CD4-positive, alpha-beta T cell (primary cell): ENCODE measurements around the gene ADAT3. TPM values are rescaled to one million over a fixed set of nuclear protein-coding genes. Genes with fewer than 3 reads are reported as not detected.

Experiments
- ATAC-seq: fragments of 200-7000 bp; cut with Tn5 transposase; one replicate; pipeline ENCODE4 v1.10.0; 2022; ENCODE audit warnings: mild to moderate bottlenecking; ENCODE audit not compliant: poor library complexity
- CTCF ChIA-PET: fragments of 350-600 bp; sonication (Branson Sonifier 250); formaldehyde crosslinking; loops from one replicate; lab custom pipeline; 2021; ENCODE audit warnings: antibody characterized with exemption, inconsistent platforms; lab: Charles Lee
- POLR2A ChIA-PET: fragments of 350-600 bp; sonication (Branson Sonifier 250); formaldehyde crosslinking; loops from one replicate; lab custom pipeline; 2021; ENCODE audit warnings: antibody characterized with exemption, inconsistent platforms; lab: Charles Lee
- DNase-seq, 14 experiments: peaks; one replicate each; pipeline ENCODE4 v3.0.0-alpha.2; 2013 to 2020; ENCODE audit warnings: mixed read lengths in 2 of 14
- H3K27ac ChIP-seq, 2 donors: one replicate each; pipeline versions ENCODE4 v1.5.1 to v1.7.0; 2013; ENCODE audit warnings: low read length in 2 of 2, low read depth in 1 of 2, mild to moderate bottlenecking in 1 of 2
- H3K27me3 ChIP-seq, 2 experiments: 1 replicate in 1 of 2; 2 replicates in 1 of 2; pipeline versions ENCODE4 v1.6.1 to v1.7.0; 2013; ENCODE audit warnings: low read length in 2 of 2, control low read depth in 1 of 2, mild to moderate bottlenecking in 1 of 2, moderate library complexity in 1 of 2; ENCODE audit not compliant: insufficient read depth in 2 of 2, control insufficient read depth in 1 of 2
- H3K36me3 ChIP-seq: one replicate; pipeline ENCODE4 v1.6.1; 2013; ENCODE audit warnings: low read length, control low read depth; ENCODE audit not compliant: insufficient read depth
- H3K4me1 ChIP-seq: one replicate; pipeline ENCODE4 v1.6.1; 2013; ENCODE audit warnings: low read length, control low read depth; ENCODE audit not compliant: insufficient read depth
- H3K4me3 ChIP-seq: one replicate; pipeline ENCODE4 v1.5.1; 2013; ENCODE audit warnings: mild to moderate bottlenecking, low read length, moderate library complexity
- H3K9me3 ChIP-seq, 2 experiments: 1 replicate in 1 of 2; 2 replicates in 1 of 2; pipeline versions ENCODE4 v1.6.1 to v1.7.0; 2013; ENCODE audit warnings: low read length in 2 of 2, mild to moderate bottlenecking in 2 of 2, control low read depth in 1 of 2, moderate library complexity in 1 of 2; ENCODE audit not compliant: control insufficient read depth in 1 of 2, insufficient read depth in 1 of 2
- H3K27ac Mint-ChIP-seq: one replicate; pipeline ENCODE4 v1.8.0; 2020; ENCODE audit warnings: mixed read lengths
- H3K27me3 Mint-ChIP-seq: one replicate; pipeline ENCODE4 v1.8.0; 2021; ENCODE audit warnings: mixed read lengths
- H3K36me3 Mint-ChIP-seq: one replicate; pipeline ENCODE4 v1.8.0; 2021; ENCODE audit warnings: low read depth, mixed read lengths
- H3K4me1 Mint-ChIP-seq: one replicate; pipeline ENCODE4 v1.8.0; 2021; ENCODE audit warnings: low read depth, mixed read lengths
- H3K4me3 Mint-ChIP-seq: one replicate; pipeline ENCODE4 v1.8.0; 2020; ENCODE audit warnings: mild to moderate bottlenecking, mixed read lengths
- H3K9me3 Mint-ChIP-seq: one replicate; pipeline ENCODE4 v1.8.0; 2020; ENCODE audit warnings: mixed read lengths
- intact Hi-C, 2 experiments: fragments of 100-400 bp; cut with DNase I in 1 of 2; cut with micrococcal nuclease in 1 of 2; formaldehyde crosslinking; loops; one replicate each; pipeline versions ENCODE4 v1.15.1 to v1.9.0; 2023 to 2025; cut with DNase I, micrococcal nuclease
- total RNA-seq, 174 experiments: library from RNA in 2 of 174; stranded (reverse) in 2 of 174; gene quantifications; one replicate each; pipeline ENCODE4 v1.2.3 and lab custom pipeline; 2021 to 2026
- TF ChIP-seq, protein P1 (sequence below): fragments of 200-600 bp; IDR thresholded peaks from one replicate; pipeline ENCODE4 v1.8.0; 2022; ENCODE audit warnings: antibody characterized with exemption, mild to moderate bottlenecking

Gene ADAT3
- total RNA-seq, 2 experiments from 2014 or later = 7.9 to 8.2 TPM

DNA sequence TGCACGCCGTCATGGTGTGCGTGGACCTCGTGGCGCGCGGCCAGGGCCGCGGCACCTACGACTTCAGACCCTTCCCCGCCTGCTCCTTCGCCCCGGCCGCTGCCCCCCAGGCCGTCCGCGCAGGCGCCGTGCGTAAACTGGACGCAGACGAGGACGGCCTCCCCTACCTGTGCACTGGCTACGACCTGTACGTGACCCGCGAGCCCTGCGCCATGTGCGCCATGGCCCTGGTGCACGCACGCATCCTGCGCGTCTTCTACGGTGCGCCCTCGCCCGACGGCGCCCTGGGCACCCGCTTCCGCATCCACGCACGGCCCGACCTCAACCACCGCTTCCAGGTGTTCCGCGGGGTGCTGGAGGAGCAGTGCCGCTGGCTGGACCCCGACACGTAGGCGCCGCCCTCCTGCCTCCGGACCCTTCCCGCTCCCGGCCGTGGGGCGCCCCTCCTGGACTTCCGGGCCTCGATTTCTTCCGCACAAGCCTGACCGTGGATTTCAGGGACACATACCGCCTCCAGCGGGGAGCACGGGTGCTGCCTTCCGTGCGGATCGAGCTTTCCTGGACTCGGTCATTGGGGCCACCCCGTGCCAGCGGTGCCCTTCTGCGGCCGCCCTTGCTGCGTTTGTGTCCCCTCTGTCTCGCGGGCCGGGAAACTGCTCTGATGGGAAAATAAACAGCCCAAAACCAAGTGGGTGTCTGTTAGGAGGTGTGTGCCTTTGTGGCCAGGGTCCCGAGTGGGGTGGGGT is 7.7 kb downstream of the ADAT3 start:
- POLR2A ChIA-PET = no interaction called here
- no peak for DNase-seq
- ATAC-seq = no peak
- Mint-ChIP-seq H3K27me3 (no peaks in the 10 kb centered on the region), H3K27ac (no peak overlapping the region), H3K36me3 (no peaks in the 10 kb centered on the region), H3K9me3 (no peaks in the 10 kb centered on the region), H3K4me1 (peaks cover 16% of the 10 kb centered on the region), H3K4me3 (no peak overlapping the region)
- Histone ChIP-seq H3K9me3 (peaks cover 0 to 7% of the 10 kb centered on the region in 2 experiments), H3K27ac (no peak overlapping the region), H3K4me3 (no peak overlapping the region), H3K27me3 (no peaks in the 10 kb centered on the region), H3K36me3 (peaks cover 8% of the 10 kb centered on the region), H3K4me1 (peaks cover 18% of the 10 kb centered on the region)
- TF ChIP-seq, protein P1, sequence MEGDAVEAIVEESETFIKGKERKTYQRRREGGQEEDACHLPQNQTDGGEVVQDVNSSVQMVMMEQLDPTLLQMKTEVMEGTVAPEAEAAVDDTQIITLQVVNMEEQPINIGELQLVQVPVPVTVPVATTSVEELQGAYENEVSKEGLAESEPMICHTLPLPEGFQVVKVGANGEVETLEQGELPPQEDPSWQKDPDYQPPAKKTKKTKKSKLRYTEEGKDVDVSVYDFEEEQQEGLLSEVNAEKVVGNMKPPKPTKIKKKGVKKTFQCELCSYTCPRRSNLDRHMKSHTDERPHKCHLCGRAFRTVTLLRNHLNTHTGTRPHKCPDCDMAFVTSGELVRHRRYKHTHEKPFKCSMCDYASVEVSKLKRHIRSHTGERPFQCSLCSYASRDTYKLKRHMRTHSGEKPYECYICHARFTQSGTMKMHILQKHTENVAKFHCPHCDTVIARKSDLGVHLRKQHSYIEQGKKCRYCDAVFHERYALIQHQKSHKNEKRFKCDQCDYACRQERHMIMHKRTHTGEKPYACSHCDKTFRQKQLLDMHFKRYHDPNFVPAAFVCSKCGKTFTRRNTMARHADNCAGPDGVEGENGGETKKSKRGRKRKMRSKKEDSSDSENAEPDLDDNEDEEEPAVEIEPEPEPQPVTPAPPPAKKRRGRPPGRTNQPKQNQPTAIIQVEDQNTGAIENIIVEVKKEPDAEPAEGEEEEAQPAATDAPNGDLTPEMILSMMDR = no peak
- intact Hi-C loops = no loop called here
- CTCF ChIA-PET = no interaction called here

DNA sequence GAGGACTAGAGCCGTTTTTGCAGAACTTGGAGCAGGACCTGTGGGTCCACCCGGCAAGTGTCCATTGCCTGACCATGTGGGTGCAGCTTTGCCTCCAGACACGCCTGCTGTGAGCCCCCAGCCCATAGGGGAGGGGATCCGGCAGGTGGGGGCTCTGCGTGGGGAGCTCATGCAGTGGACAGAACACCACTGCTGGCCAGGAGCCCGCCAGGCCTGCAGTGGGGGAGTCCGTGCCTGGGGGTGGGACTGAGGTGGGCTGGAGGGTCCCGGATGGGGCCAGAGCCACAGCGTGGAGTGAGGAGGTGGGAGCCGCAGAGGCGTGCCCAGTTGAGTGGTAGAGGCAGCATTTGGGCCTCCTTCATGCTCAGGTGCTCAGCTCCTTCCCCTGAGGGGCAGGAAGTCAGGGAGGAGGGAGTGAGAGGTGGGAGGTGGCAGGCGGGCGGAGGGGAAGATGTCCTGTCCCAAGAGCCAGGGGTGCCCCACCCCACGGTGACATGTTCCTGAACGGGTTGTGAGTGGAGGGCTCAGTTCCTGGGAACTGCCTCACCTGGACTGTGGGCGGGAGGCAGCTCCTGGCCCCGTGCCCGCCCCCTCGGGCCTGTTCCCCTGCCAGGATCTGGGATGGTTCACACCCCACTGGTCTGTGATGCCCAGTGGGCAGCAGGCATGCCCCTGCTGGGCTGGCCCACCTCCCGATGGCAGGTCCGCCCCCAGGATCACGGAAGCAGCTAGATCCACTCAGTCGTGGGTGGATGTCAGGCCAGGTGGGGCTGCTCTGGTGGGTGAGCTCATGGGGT is 8.8 kb downstream of the ADAT3 start:
- H3K27me3 Mint-ChIP-seq = no peaks in the 10 kb centered on the region

DNA sequence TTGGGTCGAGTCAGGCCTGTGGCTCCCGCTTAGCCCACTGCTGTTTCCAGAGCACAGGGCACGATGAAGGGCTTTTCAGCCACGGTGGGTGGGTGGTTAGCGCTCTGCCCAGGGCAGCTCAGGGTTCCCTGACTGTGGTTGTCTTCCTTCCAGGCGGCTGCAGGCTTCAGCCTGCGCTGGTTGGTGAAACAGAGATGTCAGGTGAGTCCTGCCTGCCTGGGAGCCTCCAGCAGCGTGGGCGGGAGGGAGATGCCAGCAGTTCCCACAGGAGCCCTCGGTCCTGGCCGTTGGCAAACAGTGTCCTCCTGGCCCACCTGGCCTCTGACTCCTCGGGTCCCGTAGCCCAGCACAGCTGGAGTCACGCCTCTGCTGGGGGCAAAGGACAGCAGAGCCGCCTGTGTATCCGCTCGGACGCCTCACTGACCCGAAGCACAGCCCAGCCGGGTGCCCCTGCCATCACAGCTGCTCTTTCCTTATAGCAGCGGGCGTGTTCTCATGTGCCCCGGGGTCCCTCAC is 9.7 kb downstream of the ADAT3 start:
- Mint-ChIP-seq H3K4me3 (no peak overlapping the region), H3K27ac (no peak overlapping the region), H3K36me3 (no peaks in the 10 kb centered on the region), H3K27me3 (no peaks in the 10 kb centered on the region), H3K4me1 (peaks cover 6% of the 10 kb centered on the region), H3K9me3 (no peaks in the 10 kb centered on the region)
- POLR2A ChIA-PET = no interaction called here
- Histone ChIP-seq H3K4me3 (no peak overlapping the region), H3K36me3 (peaks cover 12% of the 10 kb centered on the region), H3K9me3 (peaks cover 0 to 2% of the 10 kb centered on the region in 2 experiments), H3K27ac (no peak overlapping the region), H3K4me1 (peaks cover 7% of the 10 kb centered on the region), H3K27me3 (no peaks in the 10 kb centered on the region)
- ATAC-seq (no peak), DNase-seq (peak in 1 of 14 experiments; percentile 27)
- CTCF ChIA-PET = no interaction called here
- intact Hi-C loops = no loop called here
- TF ChIP-seq, protein P1 = no peak

More for the DNA sequence above, 8.8 kb downstream of the ADAT3 start:
- intact Hi-C loops = no loop called here
- peaks cover 12% of the 10 kb centered on the region for H3K36me3 ChIP-seq
- peaks cover 0 to 7% of the 10 kb centered on the region in 2 experiments for H3K9me3 ChIP-seq
- no peak overlapping the region for H3K27ac ChIP-seq
- Mint-ChIP-seq H3K27ac (no peak overlapping the region), H3K9me3 (no peaks in the 10 kb centered on the region), H3K4me1 (peaks cover 15% of the 10 kb centered on the region), H3K36me3 (no peaks in the 10 kb centered on the region), H3K4me3 (no peak overlapping the region)
- ChIA-PET CTCF (no interaction called here), POLR2A (no interaction called here)
- TF ChIP-seq, protein P1 = no peak
- no peak overlapping the region for H3K4me3 ChIP-seq
- DNase-seq (no peak), ATAC-seq (no peak)
- peaks cover 16% of the 10 kb centered on the region for H3K4me1 ChIP-seq
- H3K27me3 ChIP-seq = no peaks in the 10 kb centered on the region
